Uterus (tissue), 2 donors: Measurements from ENCODE around the gene RFX4.

Experiments
- CTCF ChIP-seq, 4 experiments: fragments of 200-600 bp in 2 of 4; fragments of 450-650 bp in 2 of 4; sonication (generic) in 2 of 4; IDR thresholded peaks; one replicate each; pipeline ENCODE4 v1.5.1; 2016 to 2019; ENCODE audit warnings: antibody characterized with exemption in 4 of 4, mild to moderate bottlenecking in 2 of 4, moderate library complexity in 1 of 4
- POLR2A ChIP-seq, 2 donors: fragments of 450-650 bp; IDR thresholded peaks; one replicate each; pipeline ENCODE4 v1.6.1; 2016; ENCODE audit warnings: antibody characterized with exemption in 2 of 2, mild to moderate bottlenecking in 1 of 2, moderate library complexity in 1 of 2

- TF ChIP-seq CTCF (IDR thresholded peaks at IDR 0.05) (no peak), POLR2A (IDR thresholded peaks at IDR 0.05) (no peak)
Measured at GRCh38 chr12:106651552-106651951, 68.7 kb downstream of the RFX4 start.
